ENCODE data around the gene GABBR2. TPM values are rescaled to one million over a fixed set of nuclear protein-coding genes. Genes with fewer than 3 reads are reported as not detected.

Gene GABBR2
- polyA plus RNA-seq, 3 donors, result 3.6 to 6.0 (median 3.8) TPM

DNA sequence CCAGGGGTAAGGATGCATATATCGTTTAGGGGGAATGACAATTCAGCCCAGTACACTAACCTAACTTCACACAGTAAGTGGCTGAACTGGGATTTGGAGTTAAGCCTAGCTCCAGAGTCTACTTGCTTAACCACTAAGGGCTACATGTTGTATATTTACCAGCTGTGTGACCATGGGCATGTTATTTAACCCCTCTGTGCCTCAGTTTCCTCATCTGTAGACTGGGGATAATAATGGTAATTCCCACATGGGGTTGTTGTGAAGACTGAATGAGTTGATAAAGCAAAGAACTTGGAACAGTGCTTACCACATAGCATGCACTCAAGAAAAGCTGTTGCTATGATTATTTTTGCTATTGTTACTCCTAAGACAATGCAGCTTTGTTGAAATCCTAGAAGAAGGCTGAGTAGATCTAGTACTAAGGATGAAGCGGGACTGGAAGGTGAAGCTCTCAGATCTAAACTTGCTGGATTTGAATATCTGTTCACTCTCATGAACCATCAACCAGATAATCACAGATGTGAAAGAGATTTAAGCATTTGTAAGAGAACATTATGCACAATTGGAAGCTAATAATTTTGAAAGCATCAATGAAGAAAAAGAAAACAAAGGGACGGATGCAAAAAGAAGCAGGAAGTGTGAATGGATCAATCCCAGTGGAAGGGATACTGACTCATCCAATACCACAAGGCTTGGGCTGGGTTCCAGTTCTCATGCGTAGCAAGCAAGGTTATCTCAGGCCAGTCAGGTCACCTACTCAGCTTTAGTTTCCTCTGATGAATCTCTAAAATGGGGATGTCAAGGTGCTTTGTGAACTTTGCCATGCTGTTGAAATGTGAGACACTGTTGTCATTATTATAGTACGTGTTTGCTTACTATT, 374.8 kb downstream of the GABBR2 start:
- DNase-seq (ENCODE audit: low read depth in 3 of 3, low spot score in 2 of 3), result no peak

DNA sequence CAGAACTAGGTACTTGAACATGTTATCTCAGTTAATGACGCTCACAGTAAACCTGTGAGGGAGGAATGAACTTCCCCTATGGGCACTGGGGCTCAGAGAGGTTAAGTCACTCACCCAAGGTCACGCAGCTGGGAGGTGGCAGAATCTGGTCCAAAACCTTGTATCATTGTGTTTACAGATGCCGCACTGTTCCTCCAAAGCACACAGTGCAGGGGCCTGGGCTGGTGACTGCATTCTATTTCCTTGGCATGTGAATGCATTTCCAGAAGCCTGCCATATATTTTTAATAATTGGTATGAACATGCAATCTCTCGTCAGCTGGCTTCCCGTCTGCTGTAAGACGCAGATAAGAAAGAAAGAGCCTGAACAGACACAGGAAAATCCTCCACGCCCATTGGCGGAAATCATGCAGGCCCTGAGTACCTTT, 376.3 kb downstream of the GABBR2 start:
- no peak for DNase-seq (ENCODE audit: low read depth in 3 of 3, low spot score in 2 of 3)

- no peak for DNase-seq (ENCODE audit: low read depth in 3 of 3, low spot score in 2 of 3)
These were observed 377.0 kb downstream of the GABBR2 start for GRCh38 chr9:98331536-98332259.

- no peak for DNase-seq (ENCODE audit: low read depth in 3 of 3, low spot score in 2 of 3)
These were observed 377.9 kb downstream of the GABBR2 start for GRCh38 chr9:98330831-98331230.

GRCh38 chr9:98329904-98330303, 378.8 kb downstream of the GABBR2 start:
- no peak for DNase-seq (ENCODE audit: low read depth in 3 of 3, low spot score in 2 of 3)

- no peak for DNase-seq (ENCODE audit: low read depth in 3 of 3, low spot score in 2 of 3)
These were observed 379.5 kb downstream of the GABBR2 start for GRCh38 chr9:98329281-98329680.

DNA sequence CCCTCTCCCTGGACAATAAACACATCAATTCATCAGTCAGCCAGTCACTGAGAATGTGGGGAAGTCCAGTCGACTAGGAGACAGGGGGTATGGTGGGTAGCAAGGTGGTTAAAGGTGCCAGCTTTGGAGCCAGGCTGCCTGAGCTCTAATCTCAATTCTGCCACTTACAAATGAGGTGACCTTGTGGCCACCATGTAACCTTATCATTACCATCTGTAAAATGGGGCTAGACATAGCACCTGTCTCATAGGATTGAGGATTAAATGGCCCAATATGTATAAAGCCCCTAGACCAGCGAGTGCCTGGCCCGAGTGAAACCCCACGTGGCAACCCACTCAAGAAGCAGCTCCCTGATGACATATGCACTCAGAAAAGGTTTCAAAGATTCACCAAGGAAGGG, 380.0 kb downstream of the GABBR2 start:
- DNase-seq (ENCODE audit: low read depth in 3 of 3, low spot score in 2 of 3), result no peak

DNA sequence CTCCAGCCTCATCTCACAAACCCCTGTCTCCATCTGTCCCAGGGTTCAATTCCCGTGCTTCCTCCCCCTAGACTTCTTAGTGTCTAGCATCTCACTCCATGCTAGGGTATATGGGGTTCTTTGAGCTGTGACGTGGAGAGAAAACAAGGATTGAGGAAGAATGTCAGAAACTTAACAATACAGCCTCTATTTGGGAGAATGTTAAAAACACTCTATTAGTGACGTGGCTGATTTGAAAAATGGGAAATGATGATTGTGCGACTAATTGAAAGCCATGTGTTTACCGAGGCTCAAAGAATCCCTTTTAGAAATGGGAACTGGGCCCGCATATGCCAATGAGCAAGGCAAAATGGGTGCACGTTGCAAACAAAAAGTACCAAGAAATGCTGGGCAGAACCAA, 380.6 kb downstream of the GABBR2 start:
- no peak for DNase-seq (ENCODE audit: low read depth in 3 of 3, low spot score in 2 of 3)

DNA sequence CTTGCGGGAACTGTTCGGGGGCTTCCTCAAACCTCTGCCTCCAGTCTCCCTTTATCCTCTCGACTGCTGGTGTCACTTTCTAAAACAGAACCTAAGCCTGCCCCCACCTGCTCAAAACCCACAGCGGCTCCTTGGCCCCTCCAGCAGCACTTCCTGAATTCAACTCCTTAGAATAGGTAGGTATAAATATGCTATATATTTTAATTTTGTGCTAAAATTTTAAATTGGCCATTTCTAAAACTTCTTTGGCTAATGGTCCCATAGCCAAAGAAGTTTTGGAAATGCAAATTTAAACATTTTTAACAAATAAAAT, 381.5 kb downstream of the GABBR2 start:
- DNase-seq (ENCODE audit: low read depth in 3 of 3, low spot score in 2 of 3), result no peak

- no peak for DNase-seq (ENCODE audit: low read depth in 3 of 3, low spot score in 2 of 3)
These were observed 382.1 kb downstream of the GABBR2 start for GRCh38 chr9:98326459-98327248.

DNA sequence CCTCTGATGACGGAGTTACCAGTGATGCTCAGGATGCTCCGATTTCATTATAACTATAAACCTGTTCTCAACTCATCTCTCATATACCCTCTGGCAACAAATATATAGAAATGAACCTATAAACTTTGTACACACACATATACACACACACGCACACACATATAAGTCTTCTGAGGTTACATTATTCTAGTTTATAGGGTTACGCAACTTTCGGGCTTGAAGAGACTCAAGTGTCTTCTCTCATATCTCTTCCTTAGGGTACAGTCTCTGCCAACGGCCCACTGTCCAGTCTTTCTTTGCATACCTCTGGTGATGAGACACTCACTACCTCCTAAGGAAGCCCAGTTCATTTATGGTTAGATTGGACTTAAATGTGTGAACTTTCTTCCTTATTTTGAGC, 383.9 kb downstream of the GABBR2 start:
- DNase-seq (ENCODE audit: low read depth in 3 of 3, low spot score in 2 of 3), result no peak

DNA sequence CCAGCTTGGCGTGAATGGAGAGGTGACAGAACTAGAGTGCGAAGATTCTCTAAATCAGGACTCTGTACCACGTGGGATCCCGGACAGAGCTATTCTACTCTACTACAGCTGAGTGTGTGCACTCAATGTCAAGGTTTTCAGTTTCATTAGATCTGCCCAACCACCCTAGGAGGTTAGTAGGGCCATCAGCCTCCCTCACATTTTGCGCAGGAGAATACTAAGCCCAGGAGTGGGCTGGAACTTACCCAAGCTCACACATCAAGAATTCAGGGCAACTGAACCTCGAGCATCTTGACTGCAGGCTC, 385.0 kb downstream of the GABBR2 start:
- no peak for DNase-seq (ENCODE audit: low read depth in 3 of 3, low spot score in 2 of 3)

DNA sequence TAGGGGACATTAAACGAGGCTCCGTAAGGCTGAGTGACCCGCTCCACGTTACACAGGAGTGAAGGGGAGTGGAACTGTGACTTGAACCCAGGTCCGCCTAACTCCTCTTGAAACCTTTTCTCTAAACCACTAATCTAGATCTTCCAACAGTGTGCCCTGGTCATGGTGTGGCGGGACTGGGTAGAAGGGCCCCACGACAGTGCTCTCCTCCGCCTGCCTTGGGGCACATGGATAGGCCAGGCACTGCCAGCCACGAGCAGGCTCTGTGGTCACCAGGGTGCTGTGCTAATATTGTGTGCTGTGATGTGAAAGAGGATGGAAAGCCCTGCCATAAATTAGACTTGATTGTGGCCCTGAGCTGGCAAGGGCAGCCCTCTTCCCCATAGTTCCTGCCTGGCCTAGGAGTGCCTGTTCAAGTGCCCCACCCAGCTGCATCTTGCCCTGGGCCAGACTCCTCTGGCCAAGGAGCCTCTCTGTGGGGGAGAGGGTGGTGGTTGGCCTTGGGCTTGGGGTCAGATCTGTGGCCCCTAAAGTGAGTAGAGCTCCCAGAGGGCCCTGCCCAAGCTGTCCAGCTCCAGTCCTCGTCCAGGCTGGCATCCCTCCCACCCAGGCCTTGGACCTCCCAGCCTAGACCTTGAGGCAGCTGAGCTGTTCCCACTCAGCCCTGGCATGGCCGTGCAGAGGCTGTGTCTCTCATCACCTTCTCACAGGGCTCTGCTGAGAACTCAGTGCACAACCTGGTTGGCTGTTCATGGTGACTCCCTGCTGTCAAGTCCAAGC, 385.5 kb downstream of the GABBR2 start:
- DNase-seq (ENCODE audit: low read depth in 3 of 3, low spot score in 2 of 3), result no peak

GRCh38 chr9:98321269-98321668, 387.5 kb downstream of the GABBR2 start:
- no peak for DNase-seq (ENCODE audit: low read depth in 3 of 3, low spot score in 2 of 3)

DNA sequence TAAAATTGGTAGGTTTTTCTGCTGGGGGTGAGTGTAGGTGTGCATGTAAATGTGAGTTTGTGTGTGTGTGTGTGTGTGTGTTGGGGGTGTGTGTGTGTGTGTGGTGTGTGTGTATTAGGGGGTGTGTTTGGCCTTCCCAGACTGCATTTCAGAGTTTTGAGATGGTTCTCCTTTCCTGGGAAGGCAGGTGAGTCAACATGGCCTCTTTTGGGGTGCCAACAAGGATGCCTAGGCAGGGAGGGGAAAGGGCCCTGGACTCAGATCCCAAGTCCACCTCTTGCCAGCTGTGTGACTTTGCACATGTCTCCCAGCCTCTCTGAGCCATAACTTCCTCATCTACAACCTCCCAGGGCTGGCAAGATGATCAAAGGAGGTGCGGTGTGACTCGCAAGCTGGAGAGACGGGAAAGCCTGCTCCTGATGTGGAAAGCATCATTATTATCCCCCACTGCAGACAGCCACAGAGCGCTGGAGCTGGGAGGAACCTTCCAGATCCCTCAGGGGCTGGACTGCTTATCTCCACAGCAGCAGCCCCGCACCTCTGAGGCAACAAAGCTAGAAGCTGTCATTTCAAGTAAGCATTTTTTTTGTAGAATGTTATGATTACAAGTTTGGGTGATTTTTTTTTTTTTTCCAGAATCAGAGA, 389.8 kb downstream of the GABBR2 start:
- no peak for DNase-seq (ENCODE audit: low read depth in 3 of 3, low spot score in 2 of 3)

- no peak for DNase-seq (ENCODE audit: low read depth in 3 of 3, low spot score in 2 of 3)
These were observed 390.5 kb downstream of the GABBR2 start for GRCh38 chr9:98318041-98318790.

- DNase-seq (ENCODE audit: low read depth in 3 of 3, low spot score in 2 of 3), result no peak
These were observed 391.4 kb downstream of the GABBR2 start for GRCh38 chr9:98317134-98317857.

- DNase-seq (ENCODE audit: low read depth in 3 of 3, low spot score in 2 of 3), result no peak
These were observed 392.1 kb downstream of the GABBR2 start for GRCh38 chr9:98316445-98317133.
